Osteoblast (primary cell): Measurements from ENCODE around the gene OR2L3. TPM values are rescaled to one million over a fixed set of nuclear protein-coding genes. Genes with fewer than 3 reads are reported as not detected.

Experiments used
- DNase-seq: peaks from one replicate; pipeline ENCODE4 v3.0.0; 2011; ENCODE audit warnings: low spot score, mixed read lengths; ENCODE audit not compliant: insufficient read length; ENCODE audit errors: missing footprints
- H2AFZ ChIP-seq: 2 replicates; pipeline ENCODE4 v1.6.0; 2011; ENCODE audit warnings: mild to moderate bottlenecking, low read length
- H3K27ac ChIP-seq: 2 replicates; pipeline ENCODE4 v1.5.1; 2011; ENCODE audit warnings: mild to moderate bottlenecking, low read depth, low read length, moderate library complexity
- H3K27me3 ChIP-seq: 2 replicates; pipeline ENCODE4 v1.6.0; 2012; ENCODE audit warnings: mild to moderate bottlenecking, control low read depth, inconsistent platforms, low read length, moderate library complexity; ENCODE audit not compliant: insufficient read depth
- H3K36me3 ChIP-seq: 2 replicates; pipeline ENCODE4 v1.5.1; 2011; ENCODE audit warnings: mild to moderate bottlenecking, low read length, control low read depth, moderate library complexity; ENCODE audit not compliant: insufficient read depth
- H3K4me1 ChIP-seq: 2 replicates; pipeline ENCODE4 v1.5.1; 2011; ENCODE audit warnings: mild to moderate bottlenecking, low read length, control low read depth, moderate library complexity; ENCODE audit not compliant: insufficient read depth
- H3K4me2 ChIP-seq: 2 replicates; pipeline ENCODE4 v1.6.0; 2011; ENCODE audit warnings: mild to moderate bottlenecking, low read length; ENCODE audit not compliant: insufficient read depth
- H3K4me3 ChIP-seq: fragments of 200-600 bp; sonication (generic); 3 replicates; pipeline ENCODE4 v1.5.1; 2012; ENCODE audit warnings: mild to moderate bottlenecking, low read length, inconsistent platforms; ENCODE audit not compliant: insufficient read depth
- H3K79me2 ChIP-seq: 2 replicates; pipeline ENCODE4 v1.6.0; 2012; ENCODE audit warnings: mild to moderate bottlenecking, low read length, control low read depth, inconsistent platforms; ENCODE audit not compliant: insufficient read depth
- H3K9me3 ChIP-seq: 2 replicates; pipeline ENCODE4 v1.5.1; 2011; ENCODE audit warnings: low read depth, low read length, control low read depth
- H4K20me1 ChIP-seq: 2 replicates; pipeline ENCODE4 v1.6.0; 2012; ENCODE audit warnings: mild to moderate bottlenecking, low read length, control low read depth; ENCODE audit not compliant: insufficient read depth
- CTCF ChIP-seq: IDR thresholded peaks from 2 replicates; pipeline ENCODE4 v1.5.1; 2011; ENCODE audit warnings: mild to moderate bottlenecking, low read depth, low read length, moderate library complexity; ENCODE audit errors: extremely low read depth
- total RNA-seq: library from RNA; depleted of rRNA; stranded (reverse); fragments of >200 nt; gene quantifications from 2 replicates; pipeline ENCODE4 v1.2.3, GENCODE V29; 2012

OR2L3 gene
- under 0.01 TPM in 1 of 2 replicates, not detected in the other for total RNA-seq

- H3K27me3 ChIP-seq: no peaks in the 10 kb centered on the region
- no peak within 1 kb of the TSS for H3K4me2 ChIP-seq
- TF ChIP-seq CTCF: no peak
- no peaks in the 10 kb centered on the region for H3K4me1 ChIP-seq
- H3K4me3 ChIP-seq: no peak within 1 kb of the TSS
- H3K36me3 ChIP-seq: no peaks in the 10 kb centered on the region
- H2AFZ ChIP-seq: no peak within 1 kb of the TSS
- H4K20me1 ChIP-seq: no peaks in the 10 kb centered on the region
- no peak within 1 kb of the TSS for H3K27ac ChIP-seq
- no peak for DNase-seq
- H3K79me2 ChIP-seq: no peaks in the 10 kb centered on the region
- no peaks in the 10 kb centered on the region for H3K9me3 ChIP-seq
Measured at GRCh38 chr1:248046536-248046935, at the start of gene OR2L3. Gene OR2L3 (plus strand): TSS chr1:248046836. CDS start chr1:248060682, 13,846 bp downstream.

GRCh38 chr1:247998811-247999210 lies 47.8 kb upstream of the OR2L3 start:
- no peak overlapping the region for H3K27ac ChIP-seq
- H3K36me3 ChIP-seq: no peaks in the 10 kb centered on the region
- no peak overlapping the region for H3K4me2 ChIP-seq
- no peaks in the 10 kb centered on the region for H3K79me2 ChIP-seq
- H4K20me1 ChIP-seq: no peaks in the 10 kb centered on the region
- H3K4me1 ChIP-seq: no peaks in the 10 kb centered on the region
- H3K4me3 ChIP-seq: no peak overlapping the region
- no peaks in the 10 kb centered on the region for H3K27me3 ChIP-seq
- no peaks in the 10 kb centered on the region for H3K9me3 ChIP-seq
- no peak overlapping the region for H2AFZ ChIP-seq
- no peak for DNase-seq
- no peak for TF ChIP-seq CTCF

GRCh38 chr1:248000169-248000568 lies 46.5 kb upstream of the OR2L3 start:
- H3K4me3 ChIP-seq: no peak overlapping the region

GRCh38 chr1:248007778-248008177 lies 38.9 kb upstream of the OR2L3 start:
- H4K20me1 ChIP-seq: no peaks in the 10 kb centered on the region
- no peaks in the 10 kb centered on the region for H3K36me3 ChIP-seq
- no peaks in the 10 kb centered on the region for H3K4me1 ChIP-seq
- no peaks in the 10 kb centered on the region for H3K79me2 ChIP-seq
- no peak overlapping the region for H2AFZ ChIP-seq
- no peaks in the 10 kb centered on the region for H3K27me3 ChIP-seq
- H3K4me3 ChIP-seq: no peak overlapping the region
- H3K4me2 ChIP-seq: no peak overlapping the region
- no peak for TF ChIP-seq CTCF
- no peak overlapping the region for H3K27ac ChIP-seq
- H3K9me3 ChIP-seq: no peaks in the 10 kb centered on the region
- no peak for DNase-seq

More at GRCh38 chr1:248000169-248000568, 46.5 kb upstream of the OR2L3 start:
- Histone ChIP-seq H4K20me1 (no peaks in the 10 kb centered on the region), H3K79me2 (no peaks in the 10 kb centered on the region), H3K27me3 (no peaks in the 10 kb centered on the region), H3K4me2 (no peak overlapping the region), H3K4me1 (no peaks in the 10 kb centered on the region), H3K9me3 (no peaks in the 10 kb centered on the region), H2AFZ (no peak overlapping the region), H3K36me3 (no peaks in the 10 kb centered on the region), H3K27ac (no peak overlapping the region)
- DNase-seq: no peak
- TF ChIP-seq CTCF: no peak
